ENCODE data around the gene HMGXB3. TPM values are rescaled to one million over a fixed set of nuclear protein-coding genes. Genes with fewer than 3 reads are reported as not detected.

The HMGXB3 gene
- total RNA-seq, 1 experiment from 2014 or later: 28.1 TPM

GRCh38 chr5:150066901-150067396 is 66.4 kb downstream of the HMGXB3 start:
- DNase-seq (ENCODE audit: low read depth): peak; percentile 87

GRCh38 chr5:150067405-150067960 is 66.9 kb downstream of the HMGXB3 start:
- DNase-seq (ENCODE audit: low read depth): no peak

GRCh38 chr5:150068071-150068470 is 67.5 kb downstream of the HMGXB3 start:
- no peak for DNase-seq (ENCODE audit: low read depth)

- DNase-seq (ENCODE audit: low read depth): peak; percentile 66
These were observed 67.9 kb downstream of the HMGXB3 start for GRCh38 chr5:150068472-150068871.

- DNase-seq (ENCODE audit: low read depth): no peak
These were observed 68.6 kb downstream of the HMGXB3 start for GRCh38 chr5:150068961-150069645.

GRCh38 chr5:150069672-150070627 is 69.4 kb downstream of the HMGXB3 start:
- DNase-seq (ENCODE audit: low read depth): no peak

GRCh38 chr5:150070821-150071220 is 70.3 kb downstream of the HMGXB3 start:
- no peak for DNase-seq (ENCODE audit: low read depth)

GRCh38 chr5:150073086-150073625 is 72.6 kb downstream of the HMGXB3 start:
- DNase-seq (ENCODE audit: low read depth): no peak

GRCh38 chr5:150073677-150074076 is 73.1 kb downstream of the HMGXB3 start:
- no peak for DNase-seq (ENCODE audit: low read depth)

- no peak for DNase-seq (ENCODE audit: low read depth)
These were observed 74.7 kb downstream of the HMGXB3 start for GRCh38 chr5:150075233-150075632.

- no peak for DNase-seq (ENCODE audit: low read depth)
These were observed 75.3 kb downstream of the HMGXB3 start for GRCh38 chr5:150075806-150076205.

- DNase-seq (ENCODE audit: low read depth): no peak
These were observed 76.5 kb downstream of the HMGXB3 start for GRCh38 chr5:150077060-150077459.

GRCh38 chr5:150077996-150078801 is 77.7 kb downstream of the HMGXB3 start:
- no peak for DNase-seq (ENCODE audit: low read depth)

- peak; percentile 30 for DNase-seq (ENCODE audit: low read depth)
These were observed 78.5 kb downstream of the HMGXB3 start for GRCh38 chr5:150078802-150079689.

- no peak for DNase-seq (ENCODE audit: low read depth)
These were observed 79.4 kb downstream of the HMGXB3 start for GRCh38 chr5:150079909-150080461.

GRCh38 chr5:150080696-150081435 is 80.3 kb downstream of the HMGXB3 start:
- DNase-seq (ENCODE audit: low read depth): no peak

- DNase-seq (ENCODE audit: low read depth): no peak
These were observed 81.2 kb downstream of the HMGXB3 start for GRCh38 chr5:150081541-150082283.

- no peak for DNase-seq (ENCODE audit: low read depth)
These were observed 81.8 kb downstream of the HMGXB3 start for GRCh38 chr5:150082374-150082773.

Data from RPMI7951 (cell line).